ENCODE data around the gene ARSG. TPM values are rescaled to one million over a fixed set of nuclear protein-coding genes. Genes with fewer than 3 reads are reported as not detected.

Gene ARSG
- total and polyA plus RNA-seq, 2 of the 8 experiments (the other 6 are each of a cell fraction or from before 2014, with no cell fraction given), result 3.3 to 4.0 TPM

- H3K56ac ChIP-seq (replicated peaks; ENCODE audit: insufficient read length, low read depth, low read length), result no peak overlapping the region
- DNase-seq (ENCODE audit: low read depth in 1 of 2, low spot score in 2 of 2) (no peak), FAIRE-seq (no peak)
- no peak overlapping the region for H3K27ac ChIP-seq (ENCODE audit: low read depth, low read length)
- H3K79me2 ChIP-seq (ENCODE audit: control insufficient read depth in 1 of 2, insufficient read depth in 2 of 2, low read length in 2 of 2), result no peaks in the 10 kb centered on the region
- 89% methylated on average over 1 of the region's 1 CpG; no CpG with 5 or more reads in 1 of the 2 experiments for WGBS, 2 experiments (ENCODE audit: extremely low coverage in 1 of 2, insufficient coverage in 1 of 2, insufficient read length in 1 of 2, insufficient replicate concordance in 2 of 2, low coverage in 1 of 2, low lambda C conversion rate in 2 of 2, missing lambda C conversion rate in 1 of 2)
- ChIA-PET CTCF (ENCODE audit: partially characterized antibody) (interaction anchor here (0.6 to 4.9 kb wide), 9 partner anchors 10 to 293 kb away, joined by 3 to 19 read pairs (median 4); partner anchors contain the start of genes FAM20A and WIPI1), POLR2A (ENCODE audit: partially characterized antibody) (no interaction called here)
- H2BK12ac ChIP-seq (ENCODE audit: low read depth, low read length), result no peak overlapping the region
- H3K9ac ChIP-seq (replicated peaks in 1 of 4; ENCODE audit: extremely low read depth in 1 of 4, low read depth in 3 of 4, low read length in 3 of 4), result no peak overlapping the region
- no peak overlapping the region for H2BK20ac ChIP-seq (ENCODE audit: low read length)
- H4K91ac ChIP-seq (replicated peaks; ENCODE audit: insufficient read length, low read length), result no peak overlapping the region
- H4K8ac ChIP-seq (ENCODE audit: extremely low read depth, insufficient read depth, low read length), result no peak overlapping the region
- no peaks in the 10 kb centered on the region for H4K20me1 ChIP-seq (replicated peaks in 1 of 2; ENCODE audit: control insufficient read depth in 1 of 2, insufficient read depth in 2 of 2, low read length in 2 of 2)
- no peak overlapping the region for H3K4me2 ChIP-seq (ENCODE audit: insufficient read depth in 1 of 2, low read depth in 2 of 2, low read length in 2 of 2)
- H2AFZ ChIP-seq (ENCODE audit: low read length), result no peak overlapping the region
- no peak overlapping the region for H3K4ac ChIP-seq (replicated peaks; ENCODE audit: insufficient read length, low read depth, low read length)
- H3K23ac ChIP-seq (ENCODE audit: insufficient read length), result no peak overlapping the region
- H3K4me3 ChIP-seq (ENCODE audit: extremely low read depth in 1 of 4, insufficient read depth in 2 of 4, low read depth in 3 of 4, low read length in 4 of 4), result no peak overlapping the region
- H3K36me3 ChIP-seq (ENCODE audit: control insufficient read depth in 2 of 4, insufficient read depth in 4 of 4, low read length in 3 of 4), result no peaks in the 10 kb centered on the region
- no peaks in the 10 kb centered on the region for H3K79me1 ChIP-seq (ENCODE audit: low read depth, low read length)
- H3K9me3 ChIP-seq (ENCODE audit: insufficient read depth in 2 of 2, low read depth in 1 of 2, low read length in 1 of 2), result no peaks in the 10 kb centered on the region
- no peak overlapping the region for H4K5ac ChIP-seq (ENCODE audit: insufficient read length, low read depth, low read length)
- no peak overlapping the region for H2BK15ac ChIP-seq (ENCODE audit: low read length)
- no peaks in the 10 kb centered on the region for H3K23me2 ChIP-seq (ENCODE audit: low read depth, low read length)
- no peak overlapping the region for H2AK5ac ChIP-seq (ENCODE audit: low read depth, low read length)
- no peaks in the 10 kb centered on the region for H3K27me3 ChIP-seq (replicated peaks in 1 of 4; ENCODE audit: control insufficient read depth in 3 of 4, extremely low read depth in 1 of 4, insufficient read depth in 3 of 4, low read length in 3 of 4)
- no peak overlapping the region for H3K14ac ChIP-seq (ENCODE audit: insufficient read length)
- no peak overlapping the region for H2BK5ac ChIP-seq (ENCODE audit: low read depth, low read length)
- TF ChIP-seq CHD2 (IDR thresholded peaks at IDR 0.05; ENCODE audit: low read length) (no peak), PHF8 (conservative IDR thresholded peaks at IDR 0.05; ENCODE audit: low read depth, low read length) (no peak), BRCA1 (IDR thresholded peaks at IDR 0.05; ENCODE audit: low read depth, low read length) (no peak), RXRA (IDR thresholded peaks at IDR 0.05; ENCODE audit: insufficient read depth, low read depth, low read length) (no peak), TEAD4 (IDR thresholded peaks at IDR 0.05; ENCODE audit: low read depth, low read length) (peak; percentile 41; the same call in 1 of the 2 replicates), SAP30 (IDR thresholded peaks at IDR 0.05; ENCODE audit: insufficient read depth, insufficient replicate concordance, low read length) (no peak), SIX5 (IDR thresholded peaks at IDR 0.05; ENCODE audit: low read depth, low read length) (no peak), KDM1A (IDR thresholded peaks at IDR 0.05; ENCODE audit: borderline replicate concordance, low read length) (no peak), CBX8 (IDR thresholded peaks at IDR 0.05; ENCODE audit: borderline replicate concordance, low read depth, low read length) (no peak)
- peaks cover 0 to 3% (median 0%) of the 10 kb centered on the region in 4 experiments; a peak in 3 of 7 replicates for H3K4me1 ChIP-seq (replicated peaks in 1 of 4; ENCODE audit: control insufficient read depth in 3 of 4, insufficient read depth in 4 of 4, low read length in 3 of 4)
- no peak overlapping the region for H3K18ac ChIP-seq (ENCODE audit: extremely low read depth, low read length)
- H2BK120ac ChIP-seq (replicated peaks; ENCODE audit: low read depth, low read length), result no peak overlapping the region
Observed at GRCh38 chr17:68468788-68469187, 177.5 kb downstream of the ARSG start.

Data from H1 (cell line).